Superior temporal gyrus (tissue), 1 donor: ENCODE data around the gene LDHD.
"Not testable (repeated sequence)": the region's sequence is repeated elsewhere in the genome, so short reads cannot be mapped to it uniquely, and the experiment has no call there.

Experiments
- DNase-seq: peaks from one replicate; pipeline ENCODE4 v3.0.0-alpha.2; 2016; ENCODE audit errors: extremely low spot score

Gene LDHD

DNA sequence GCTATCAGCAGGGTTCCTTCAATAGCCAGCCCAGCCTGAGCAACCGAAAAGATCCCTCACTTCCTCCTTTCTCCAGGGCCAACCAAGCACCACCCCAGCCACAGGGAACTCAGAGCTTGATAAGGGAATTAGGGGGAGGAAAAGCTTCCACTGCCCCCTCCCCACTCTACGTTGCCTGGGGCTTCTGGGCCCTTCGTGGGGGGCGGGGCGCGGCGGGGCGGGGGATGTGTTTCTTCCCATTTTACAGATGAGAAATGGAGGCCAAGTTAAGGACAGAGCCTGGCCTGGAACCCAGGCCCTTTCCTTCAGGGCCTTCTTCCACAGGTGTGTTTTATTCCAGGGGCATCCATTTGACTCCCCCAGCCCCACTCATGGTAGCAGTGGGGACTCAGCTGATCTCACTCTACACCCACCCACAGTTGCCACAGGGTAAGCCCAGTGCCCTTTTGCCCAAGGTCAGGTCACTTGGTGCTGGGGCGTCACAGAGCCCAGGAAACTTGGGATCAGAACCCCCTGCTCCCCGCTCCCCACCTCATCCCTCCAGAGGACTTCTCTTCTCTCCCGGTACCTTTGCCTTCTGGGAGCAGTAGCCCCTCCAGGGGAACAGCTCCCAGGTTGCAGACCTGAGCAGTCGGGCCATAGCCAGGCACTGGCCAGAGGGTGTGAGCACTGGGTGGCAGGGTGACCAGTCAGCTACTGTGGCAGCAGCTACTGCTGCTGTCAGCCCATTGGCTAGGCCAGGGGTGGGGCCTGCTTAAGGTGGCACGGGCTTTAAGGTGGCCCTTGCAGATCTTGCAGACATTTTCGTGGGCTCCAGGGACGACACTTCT is at the start of gene LDHD:
Gene LDHD, minus strand, starts transcription at position 700 of the 830 bp plus-strand sequence. Its CDS starts 60 bp downstream, at position 640.
- peak; percentile 91 for DNase-seq

DNA sequence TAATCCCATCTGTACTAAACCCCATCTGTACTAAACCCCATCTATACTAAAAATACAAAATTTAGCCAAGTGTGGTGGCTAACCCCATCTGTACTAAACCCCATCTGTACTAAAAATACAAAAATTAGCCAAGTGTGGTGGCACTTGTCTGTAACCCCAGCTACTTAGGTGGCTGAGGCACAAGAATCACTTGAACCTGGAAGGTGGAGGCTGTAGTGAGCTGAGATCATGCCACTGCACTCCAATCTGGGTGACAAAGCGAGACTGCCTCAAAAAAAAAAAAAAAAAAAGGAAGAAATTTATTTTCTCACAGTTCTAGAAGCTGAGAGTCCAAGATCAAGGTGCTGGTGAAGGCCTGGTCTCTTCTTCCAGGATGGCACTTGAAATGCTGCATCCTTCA is 43.8 kb upstream of the LDHD start:
- no peak for DNase-seq

DNA sequence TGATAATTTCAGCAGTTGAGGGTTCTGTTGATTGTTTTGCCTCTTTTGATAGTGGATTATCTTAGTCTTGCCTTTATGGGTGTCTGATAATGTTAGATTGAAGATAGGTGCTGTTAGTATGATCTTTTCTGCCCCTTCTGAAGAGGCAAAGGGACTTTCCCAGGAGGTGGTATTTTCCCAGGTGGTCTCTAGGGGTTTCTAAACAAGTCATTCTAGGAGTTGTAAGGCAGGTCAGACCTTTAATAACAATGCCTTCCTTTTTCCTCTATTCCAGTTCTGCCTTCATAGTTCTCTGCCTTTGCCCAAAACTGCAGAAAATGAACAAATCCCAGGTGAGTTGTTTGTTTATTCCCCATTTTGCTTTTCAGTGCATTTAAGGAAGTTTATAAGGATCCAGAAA is 36.1 kb upstream of the LDHD start:
- no peak for DNase-seq

DNA sequence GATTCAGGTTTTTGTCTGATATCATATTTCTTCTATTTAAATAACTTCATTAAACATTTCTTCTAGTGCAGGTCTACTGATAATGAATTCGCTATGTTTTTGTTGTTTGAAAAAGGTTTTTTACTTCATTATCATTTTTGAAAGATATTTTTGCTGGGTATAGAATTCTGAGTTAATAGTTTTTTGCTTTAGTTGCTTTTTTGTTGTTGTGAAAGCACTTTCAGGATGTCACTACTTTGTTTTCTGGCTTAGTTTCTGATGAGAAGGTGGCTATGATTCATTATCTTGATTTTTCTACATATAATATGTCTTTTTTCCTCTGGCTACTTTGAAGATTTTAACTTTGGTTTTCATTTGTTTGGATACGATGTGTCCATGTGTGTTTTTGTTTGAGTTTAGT is 35.2 kb upstream of the LDHD start:
- DNase-seq = no peak

DNA sequence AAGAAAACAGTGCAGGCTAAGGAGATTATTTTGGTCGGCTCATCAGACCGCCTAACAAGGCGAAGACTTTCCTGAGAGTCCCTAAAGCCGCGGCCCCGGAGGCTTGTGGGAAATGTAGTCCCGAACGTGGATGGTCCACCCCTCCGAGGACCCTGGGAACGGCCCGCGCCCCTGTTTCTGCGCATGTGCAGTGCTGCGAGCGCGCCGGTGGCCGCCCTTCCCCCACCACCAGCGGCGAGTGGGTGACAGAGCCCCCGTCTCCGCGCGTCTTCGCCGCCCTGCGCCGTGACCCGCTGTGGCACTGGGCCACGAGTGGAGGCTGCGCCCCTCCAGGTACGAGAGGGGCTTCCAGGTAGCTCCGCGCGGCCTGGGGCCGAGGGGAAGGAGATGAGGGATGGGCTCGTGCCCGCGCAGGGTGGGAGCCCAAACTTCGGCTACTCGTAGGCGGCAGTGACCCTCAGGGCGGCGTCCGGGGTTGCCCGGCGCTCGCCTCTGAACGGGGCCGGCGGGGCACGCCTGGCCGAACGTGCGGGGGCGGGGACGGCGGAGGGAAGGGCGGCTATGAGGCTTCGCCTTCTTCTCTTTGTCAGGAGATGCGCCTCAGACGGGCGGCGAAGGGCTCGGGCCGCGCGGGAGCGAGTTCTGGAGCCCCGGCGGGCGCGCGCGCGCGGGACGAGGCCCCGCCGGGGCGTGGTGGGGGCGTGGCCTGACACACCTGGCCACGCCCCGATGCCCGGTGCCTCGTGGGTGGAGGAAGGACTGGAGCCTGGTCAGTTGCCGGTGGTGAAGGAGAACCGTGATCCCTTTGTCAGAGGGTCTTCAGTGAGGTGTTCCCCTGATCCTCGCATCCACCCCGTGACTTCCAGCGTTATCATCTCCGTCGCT is 32.0 kb upstream of the LDHD start, which contains the start of gene ZFP1:
Gene ZFP1, plus strand, starts transcription at position 214 of the 885 bp plus-strand sequence. CDS start 4,428 bp downstream, outside the sequence.
- peak; percentile 95 for DNase-seq

DNA sequence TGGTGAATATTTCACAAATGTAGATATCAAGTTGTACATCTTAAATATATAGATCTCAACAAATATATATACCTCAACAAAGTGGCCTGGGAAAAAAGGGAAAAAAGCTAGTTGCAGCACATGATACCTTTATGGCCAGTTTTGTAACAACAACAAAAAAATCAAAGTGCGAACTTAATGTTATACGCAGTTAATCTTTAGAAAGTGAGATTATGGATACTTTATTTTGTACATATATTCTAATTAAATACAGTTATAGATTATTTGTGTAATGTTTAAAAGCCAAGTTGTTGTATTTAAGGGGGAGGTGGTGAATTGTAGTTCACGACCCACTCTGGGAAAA is 31.4 kb upstream of the LDHD start:
- no peak for DNase-seq

DNA sequence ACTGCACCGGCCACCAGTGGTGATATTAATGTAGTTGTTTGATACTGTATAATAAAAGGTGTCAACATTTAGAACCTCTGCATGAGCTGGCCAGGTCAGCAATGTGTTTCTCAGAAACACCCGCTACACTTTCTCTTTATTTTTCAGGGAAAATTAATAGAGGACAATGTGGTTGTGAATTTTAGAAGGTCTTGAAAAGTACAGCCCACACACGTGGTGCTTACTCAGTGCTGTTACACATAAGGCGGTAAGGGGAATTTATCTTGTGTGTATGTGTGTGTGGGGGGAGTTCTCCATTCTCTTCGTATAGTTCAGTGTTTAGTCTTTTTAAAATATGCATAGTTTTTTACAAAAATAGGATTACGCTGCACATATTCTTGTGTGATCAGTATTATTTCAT is 27.4 kb upstream of the LDHD start:
- no peak for DNase-seq

DNA sequence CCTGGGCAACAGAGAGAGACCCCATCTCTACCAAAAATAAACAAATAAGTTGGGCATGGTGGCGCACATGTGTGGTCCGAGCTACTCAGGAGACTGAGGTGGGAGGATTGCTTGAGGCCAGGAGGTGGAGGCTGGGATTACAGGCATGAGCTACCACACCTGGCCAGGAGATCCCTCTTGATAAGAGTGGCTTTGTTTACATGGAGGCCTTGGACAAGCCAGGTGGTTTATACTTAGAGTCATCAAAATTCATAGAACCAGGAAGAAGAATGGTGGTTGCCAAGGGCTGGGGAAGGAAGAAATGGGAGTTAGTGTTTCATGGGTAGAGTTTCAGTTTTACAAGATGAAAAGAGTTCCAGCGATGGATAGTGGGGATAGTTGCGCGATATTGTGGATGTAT is 22.9 kb upstream of the LDHD start:
- DNase-seq = no peak

DNA sequence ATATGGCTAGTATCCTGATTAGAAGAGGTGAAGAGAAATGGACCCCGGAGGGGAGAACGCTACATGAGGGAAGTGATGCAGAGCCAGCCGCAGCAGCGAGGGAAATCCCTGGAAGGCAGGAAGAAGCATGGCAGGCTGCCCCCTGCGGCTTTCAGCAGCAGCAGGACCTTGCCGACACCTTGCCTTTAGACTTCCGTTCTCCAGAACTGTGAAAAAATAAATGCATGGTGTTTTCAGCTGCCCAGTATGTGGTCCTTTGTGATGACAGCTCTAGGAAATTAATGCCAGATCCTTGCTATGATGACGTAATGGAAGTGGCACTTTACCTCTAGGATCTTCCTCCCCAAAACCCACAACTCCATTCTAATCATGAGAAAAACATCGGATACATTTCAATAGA is 22.1 kb upstream of the LDHD start:
- no peak for DNase-seq

DNA sequence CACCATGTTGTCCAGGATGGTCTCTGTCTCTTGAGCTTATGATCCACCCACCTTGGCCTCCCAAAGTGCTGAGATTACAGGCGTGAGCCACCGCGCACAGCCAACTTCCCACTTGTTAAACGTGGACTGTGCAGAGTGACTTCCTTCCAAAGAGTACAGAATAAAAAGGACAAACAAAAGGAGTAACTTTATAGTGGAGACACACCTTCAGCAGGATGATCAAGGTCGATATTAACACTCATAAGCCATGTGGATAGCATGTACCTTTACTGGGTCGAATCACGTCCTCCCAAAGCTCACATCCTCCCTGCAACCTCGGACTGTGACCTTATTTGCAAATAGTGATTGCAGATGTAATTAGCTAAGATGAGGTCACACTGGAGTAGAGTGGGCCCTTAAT is 21.7 kb upstream of the LDHD start:
- no peak for DNase-seq

DNA sequence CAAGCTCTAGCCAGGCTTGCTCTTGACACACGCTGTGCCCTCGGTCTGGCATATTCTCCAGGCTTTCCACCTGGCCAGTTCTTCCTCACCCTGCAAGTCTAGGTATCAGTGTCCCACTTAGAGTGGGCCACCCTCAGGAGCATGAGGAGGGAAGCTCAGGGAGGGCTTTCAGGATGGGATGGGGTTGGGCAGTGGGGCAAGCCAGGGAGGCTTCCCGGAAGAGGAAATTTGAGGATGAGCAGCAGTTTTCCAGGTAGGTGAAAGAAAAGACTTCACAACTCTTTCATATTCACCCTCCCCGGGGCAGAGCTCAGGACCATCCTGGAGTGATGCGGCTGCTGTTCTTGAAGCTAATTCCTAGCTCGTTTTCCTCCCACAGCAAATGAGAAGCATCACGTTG is 14.5 kb upstream of the LDHD start:
- DNase-seq = no peak

DNA sequence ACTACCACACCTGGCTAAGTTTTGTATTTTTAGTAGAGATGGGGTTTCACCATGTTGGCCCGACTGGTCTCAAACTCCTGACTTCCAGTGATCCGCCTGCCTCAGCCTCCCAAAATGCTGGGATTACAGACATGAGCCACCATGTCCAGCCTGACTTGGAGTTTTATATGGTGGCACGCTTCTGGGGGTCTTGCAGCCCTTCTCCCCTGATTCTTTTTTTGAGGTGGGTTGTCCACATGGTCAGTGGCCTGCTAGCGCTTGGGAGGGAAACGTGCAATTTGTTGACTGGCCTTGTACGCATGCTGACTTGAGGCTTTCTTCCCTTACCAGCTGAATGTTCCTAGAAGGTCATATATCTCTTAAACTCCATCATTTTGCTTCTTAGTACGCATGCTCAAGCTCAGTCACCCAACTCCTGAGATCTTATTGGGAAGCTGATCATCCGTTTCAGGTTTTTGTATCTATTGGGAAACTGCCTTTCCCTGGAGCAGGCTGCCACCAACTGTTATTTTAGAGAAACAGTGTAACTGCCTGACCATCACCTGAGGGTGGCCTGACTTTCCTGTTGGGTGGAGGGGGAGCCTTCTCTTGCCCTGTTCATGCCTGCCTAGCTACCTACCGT is 13.7 kb upstream of the LDHD start:
- DNase-seq = no peak

DNA sequence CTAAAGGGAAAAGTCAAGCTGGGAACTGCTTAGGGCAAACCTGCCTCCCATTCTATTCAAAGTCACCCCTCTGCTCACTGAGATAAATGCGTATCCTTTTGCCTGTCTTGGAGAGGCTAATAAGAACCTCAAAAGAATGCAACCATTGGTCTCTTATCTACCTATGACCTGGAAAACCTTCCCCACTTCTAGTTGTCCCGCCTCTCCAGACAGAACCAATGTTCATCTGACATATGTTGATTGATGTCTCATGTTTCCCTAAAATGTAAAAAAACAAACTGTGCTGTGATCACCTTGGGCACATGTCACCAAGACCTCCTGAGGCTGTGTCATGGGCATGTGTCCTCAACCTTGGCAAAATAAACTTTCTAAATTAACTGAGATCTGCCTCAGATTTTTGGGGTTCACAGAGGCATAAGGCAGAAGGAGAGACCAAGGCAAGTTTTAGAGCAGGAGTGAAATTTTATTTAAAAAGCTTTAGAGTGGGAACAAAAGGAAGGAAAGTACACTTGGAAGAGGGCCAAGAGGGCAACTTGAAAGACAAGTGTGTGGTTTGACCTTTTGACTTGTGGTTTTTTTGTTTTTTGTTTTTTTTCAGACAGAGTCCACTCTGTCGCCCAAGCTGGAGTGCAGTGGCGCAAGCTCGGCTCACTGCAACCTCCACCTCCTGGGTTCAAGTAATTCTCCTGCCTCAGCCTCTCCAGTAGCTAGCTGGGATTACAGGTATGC is 13.0 kb upstream of the LDHD start:
- not testable (repeated sequence) for DNase-seq

DNA sequence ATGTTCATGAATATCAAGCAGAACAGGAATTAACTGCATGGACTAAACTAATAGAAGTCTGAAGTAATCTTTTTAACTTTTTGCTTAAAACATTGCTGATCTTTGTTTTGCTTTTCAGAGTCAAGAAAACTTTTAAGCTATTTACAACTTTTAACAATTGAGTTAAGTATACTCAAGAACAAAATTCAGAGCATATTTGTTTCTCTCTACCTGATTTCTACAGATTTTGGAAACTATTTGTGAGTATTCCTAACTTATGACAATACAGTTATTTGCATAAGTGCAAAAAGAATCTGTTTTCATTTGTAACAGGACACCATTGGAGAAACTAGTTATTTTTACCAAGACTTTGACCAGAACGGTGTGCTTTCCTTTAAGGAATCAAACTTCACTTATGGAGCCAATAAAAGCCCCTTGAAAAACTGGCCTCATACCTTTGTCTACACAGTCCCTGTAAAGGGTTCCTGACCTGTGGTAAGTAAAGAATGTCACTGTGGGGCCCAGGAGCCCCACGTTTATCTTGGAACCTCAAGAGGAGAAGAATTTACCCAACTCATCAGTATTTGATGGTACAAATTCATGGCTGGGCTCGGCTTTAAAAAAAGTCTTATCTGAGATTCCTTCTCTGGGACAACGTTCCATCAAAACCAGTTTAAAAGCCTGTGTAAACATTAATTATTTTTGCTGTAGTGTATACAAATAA is 11.3 kb upstream of the LDHD start:
- DNase-seq = no peak

DNA sequence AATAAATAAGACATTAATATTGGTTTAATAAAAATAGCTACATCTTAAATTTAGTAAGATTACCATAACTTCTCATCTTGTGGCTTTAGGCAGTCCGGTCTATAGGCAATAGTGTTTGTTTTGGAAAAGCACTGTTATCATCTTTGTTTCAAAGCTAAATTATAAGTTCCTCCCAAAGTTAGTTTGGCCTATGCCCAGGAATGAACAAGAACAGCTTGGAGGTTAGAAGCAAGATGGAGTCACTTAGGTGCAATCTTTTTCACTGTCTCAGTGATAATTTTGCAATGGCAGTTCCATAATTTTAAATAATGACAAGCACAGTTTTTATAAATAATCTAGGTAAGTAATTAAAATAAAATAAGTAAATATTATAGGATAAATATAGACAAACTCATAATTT is 6.0 kb upstream of the LDHD start:
- no peak for DNase-seq

DNA sequence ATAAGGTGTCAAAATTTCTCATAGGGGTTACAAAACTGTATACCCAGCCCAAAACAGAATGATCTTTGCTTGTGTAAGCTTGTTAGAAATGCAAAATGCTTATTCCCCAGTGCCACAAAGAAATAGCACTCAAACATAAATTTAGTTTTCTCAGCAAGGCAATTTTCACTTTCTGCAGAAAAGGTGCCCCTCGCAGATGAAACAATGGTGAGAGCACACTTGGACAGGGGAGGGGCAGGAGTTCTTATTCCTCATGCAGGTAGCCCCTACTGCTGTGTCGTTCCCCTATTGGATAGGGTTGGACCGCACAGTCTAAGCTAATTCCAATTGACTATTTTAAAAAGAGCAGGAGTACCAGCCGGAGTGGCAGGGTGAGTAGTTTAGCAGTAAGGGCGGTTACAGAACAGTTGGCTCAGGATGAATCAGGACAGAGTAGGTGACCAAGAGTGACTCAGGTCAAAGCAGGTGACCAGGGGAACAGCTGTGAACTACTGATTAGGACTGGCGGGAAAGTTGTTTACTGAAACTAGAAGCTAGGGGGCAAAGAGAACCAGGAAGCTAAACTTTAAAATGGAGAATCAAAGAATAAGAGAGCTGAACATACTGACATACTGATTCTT is 5.5 kb upstream of the LDHD start:
- no peak for DNase-seq

DNA sequence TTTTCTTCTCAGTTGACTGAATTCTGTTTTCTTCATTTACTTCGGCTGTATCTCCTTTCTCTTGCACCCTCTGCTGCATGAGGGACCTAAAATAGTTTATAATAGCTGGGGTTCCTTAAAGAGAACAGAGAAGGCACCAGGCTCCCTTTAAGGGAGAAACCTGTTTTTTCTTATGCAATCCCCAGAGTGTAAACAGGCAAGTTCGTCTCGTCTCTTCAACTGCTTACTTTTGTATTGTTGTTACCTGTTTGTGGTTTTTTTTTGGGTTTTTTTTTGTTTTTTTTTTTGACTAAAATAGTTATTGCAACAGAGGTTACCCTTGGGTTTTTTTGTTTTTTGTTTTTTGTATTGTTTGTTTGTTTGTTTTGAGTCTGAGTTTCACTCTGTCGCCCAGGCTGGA is 3.7 kb upstream of the LDHD start:
- DNase-seq = no peak

DNA sequence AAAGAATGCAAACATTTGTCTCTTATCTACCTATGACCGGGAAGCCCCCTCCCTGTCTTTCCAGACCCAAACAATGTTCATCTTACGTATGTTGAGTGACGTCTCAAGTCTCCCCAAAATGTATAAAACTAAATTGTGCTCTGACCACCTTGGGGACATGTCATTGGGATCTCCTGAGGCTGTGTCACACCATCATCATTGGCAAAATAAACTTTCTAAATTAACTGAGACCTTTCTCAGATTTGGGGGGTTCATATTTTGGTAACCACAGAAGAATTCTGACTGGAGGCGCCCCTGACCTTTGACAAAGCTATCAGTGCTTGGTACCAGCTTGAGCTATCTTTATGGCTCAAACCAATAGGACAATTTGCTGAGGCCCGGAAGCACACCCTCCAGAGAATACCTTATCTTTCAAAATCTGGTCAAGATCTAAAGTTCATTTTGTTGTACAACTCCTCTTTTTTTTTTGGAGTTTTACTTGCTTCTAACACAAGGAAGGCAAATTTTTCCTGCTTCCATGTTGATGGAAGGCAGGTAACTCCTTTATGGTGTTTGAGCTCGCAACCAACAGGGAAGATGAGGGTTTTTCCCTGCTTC is 2.5 kb upstream of the LDHD start:
- no peak for DNase-seq

DNA sequence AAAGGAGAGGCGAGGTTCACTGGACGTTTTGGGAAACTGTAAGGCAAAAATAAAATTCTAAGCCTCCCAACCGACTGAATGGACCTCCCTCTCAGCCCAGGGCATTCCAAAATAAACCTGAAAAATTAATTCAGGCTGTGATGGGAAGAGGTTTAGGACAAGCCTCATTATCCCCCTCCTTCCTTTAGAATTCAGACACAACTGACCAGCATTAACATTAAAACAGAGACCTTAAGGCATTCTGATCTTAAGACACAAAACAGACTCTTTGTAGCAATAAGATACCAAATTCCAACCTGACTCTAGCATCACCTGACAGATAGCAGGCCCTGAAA is 298 bp upstream of the LDHD start:
- no peak for DNase-seq
